ENCODE results near the gene PAX7. TPM values are rescaled to one million over a fixed set of nuclear protein-coding genes. Genes with fewer than 3 reads are reported as not detected.

Gene PAX7
- total and polyA plus RNA-seq, 2 donors (not counting 1 experiment from before 2014, with no cell fraction given): not detected

- H3K9me3 Mint-ChIP-seq (ENCODE audit: insufficient read depth): no peaks in the 10 kb centered on the region
- TF ChIP-seq, protein P1, sequence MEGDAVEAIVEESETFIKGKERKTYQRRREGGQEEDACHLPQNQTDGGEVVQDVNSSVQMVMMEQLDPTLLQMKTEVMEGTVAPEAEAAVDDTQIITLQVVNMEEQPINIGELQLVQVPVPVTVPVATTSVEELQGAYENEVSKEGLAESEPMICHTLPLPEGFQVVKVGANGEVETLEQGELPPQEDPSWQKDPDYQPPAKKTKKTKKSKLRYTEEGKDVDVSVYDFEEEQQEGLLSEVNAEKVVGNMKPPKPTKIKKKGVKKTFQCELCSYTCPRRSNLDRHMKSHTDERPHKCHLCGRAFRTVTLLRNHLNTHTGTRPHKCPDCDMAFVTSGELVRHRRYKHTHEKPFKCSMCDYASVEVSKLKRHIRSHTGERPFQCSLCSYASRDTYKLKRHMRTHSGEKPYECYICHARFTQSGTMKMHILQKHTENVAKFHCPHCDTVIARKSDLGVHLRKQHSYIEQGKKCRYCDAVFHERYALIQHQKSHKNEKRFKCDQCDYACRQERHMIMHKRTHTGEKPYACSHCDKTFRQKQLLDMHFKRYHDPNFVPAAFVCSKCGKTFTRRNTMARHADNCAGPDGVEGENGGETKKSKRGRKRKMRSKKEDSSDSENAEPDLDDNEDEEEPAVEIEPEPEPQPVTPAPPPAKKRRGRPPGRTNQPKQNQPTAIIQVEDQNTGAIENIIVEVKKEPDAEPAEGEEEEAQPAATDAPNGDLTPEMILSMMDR (IDR thresholded peaks at IDR 0.05): no peak
- TF ChIP-seq EZH2 (IDR thresholded peaks at IDR 0.05; ENCODE audit: borderline replicate concordance, insufficient read depth, low read depth, low read length, poor library complexity, severe bottlenecking): no peak
- no peak overlapping the region for H3K4me2 ChIP-seq (replicated peaks; ENCODE audit: low read depth, low read length, poor library complexity, severe bottlenecking)
- ChIA-PET CTCF (no interaction called here), POLR2A (no interaction called here)
- 43% methylated on average over 17 of the region's 17 CpGs for WGBS (ENCODE audit: insufficient coverage)
- H3K4me1 ChIP-seq (ENCODE audit: control insufficient read depth in 2 of 2, insufficient read depth in 2 of 2, low read length in 2 of 2): no peaks in the 10 kb centered on the region
- H3K27me3 Mint-ChIP-seq: peaks cover 42% of the 10 kb centered on the region
- H4K20me1 ChIP-seq (ENCODE audit: control insufficient read depth, insufficient read depth, low read length, poor library complexity, severe bottlenecking): no peaks in the 10 kb centered on the region
- intact Hi-C loops (cut with micrococcal nuclease): no loop called here
- H3K79me2 ChIP-seq (ENCODE audit: control insufficient read depth, insufficient read depth, low read length): no peaks in the 10 kb centered on the region
- DNase-seq: no peak
- no peak overlapping the region for H2AFZ ChIP-seq (ENCODE audit: insufficient read depth, low read depth, low read length, poor library complexity, severe bottlenecking)
- no peak overlapping the region for H3K4me3 ChIP-seq (ENCODE audit: control extremely low read depth in 1 of 5, extremely low read depth in 1 of 5, insufficient read depth in 1 of 5, low read depth in 2 of 5, low read length in 4 of 5)
- H3K4me1 Mint-ChIP-seq: no peaks in the 10 kb centered on the region
- H3K4me3 Mint-ChIP-seq: no peak overlapping the region
- ATAC-seq (ENCODE audit: low read depth): no peak
- H3K9me3 ChIP-seq (ENCODE audit: control extremely low read depth in 1 of 3, control insufficient read depth in 2 of 3, insufficient read depth in 1 of 3, low read length in 2 of 3): no peaks in the 10 kb centered on the region
- H3K27me3 ChIP-seq (replicated peaks in 1 of 4; ENCODE audit: control extremely low read depth in 1 of 4, control insufficient read depth in 3 of 4, insufficient read depth in 4 of 4, low read length in 3 of 4): peaks cover 0 to 5% (median 0%) of the 10 kb centered on the region in 4 experiments
- H3K9ac ChIP-seq (ENCODE audit: low read length): no peak overlapping the region
- no peaks in the 10 kb centered on the region for H3K36me3 ChIP-seq (replicated peaks in 1 of 2; ENCODE audit: control extremely low read depth in 1 of 2, control insufficient read depth in 1 of 2, extremely low read depth in 1 of 2, insufficient read depth in 2 of 2, low read length in 1 of 2)
- H3K27ac ChIP-seq (ENCODE audit: low read length in 2 of 2): no peak overlapping the region
- no peak overlapping the region for H3K27ac Mint-ChIP-seq
These were observed 31.0 kb downstream of the PAX7 start for GRCh38 chr1:18661404-18662285.

- Histone ChIP-seq H3K27ac (ENCODE audit: low read length in 2 of 2) (no peak overlapping the region), H3K9ac (ENCODE audit: low read length) (no peak overlapping the region), H3K4me2 (replicated peaks; ENCODE audit: low read depth, low read length, poor library complexity, severe bottlenecking) (no peak overlapping the region), H3K4me3 (ENCODE audit: control extremely low read depth in 1 of 5, extremely low read depth in 1 of 5, insufficient read depth in 1 of 5, low read depth in 2 of 5, low read length in 4 of 5) (no peak overlapping the region), H3K27me3 (replicated peaks in 1 of 4; ENCODE audit: control extremely low read depth in 1 of 4, control insufficient read depth in 3 of 4, insufficient read depth in 4 of 4, low read length in 3 of 4) (peaks cover 0 to 5% (median 0%) of the 10 kb centered on the region in 4 experiments), H4K20me1 (ENCODE audit: control insufficient read depth, insufficient read depth, low read length, poor library complexity, severe bottlenecking) (no peaks in the 10 kb centered on the region), H3K9me3 (ENCODE audit: control extremely low read depth in 1 of 3, control insufficient read depth in 2 of 3, insufficient read depth in 1 of 3, low read length in 2 of 3) (no peaks in the 10 kb centered on the region), H2AFZ (ENCODE audit: insufficient read depth, low read depth, low read length, poor library complexity, severe bottlenecking) (no peak overlapping the region), H3K79me2 (ENCODE audit: control insufficient read depth, insufficient read depth, low read length) (no peaks in the 10 kb centered on the region), H3K4me1 (ENCODE audit: control insufficient read depth in 2 of 2, insufficient read depth in 2 of 2, low read length in 2 of 2) (no peaks in the 10 kb centered on the region), H3K36me3 (replicated peaks in 1 of 2; ENCODE audit: control extremely low read depth in 1 of 2, control insufficient read depth in 1 of 2, extremely low read depth in 1 of 2, insufficient read depth in 2 of 2, low read length in 1 of 2) (no peaks in the 10 kb centered on the region)
- ATAC-seq (ENCODE audit: low read depth) (no peak), DNase-seq (no peak)
- Mint-ChIP-seq H3K4me3 (no peak overlapping the region), H3K27ac (no peak overlapping the region), H3K9me3 (ENCODE audit: insufficient read depth) (no peaks in the 10 kb centered on the region), H3K27me3 (peaks cover 44% of the 10 kb centered on the region), H3K4me1 (no peaks in the 10 kb centered on the region)
- POLR2A ChIA-PET: no interaction called here
- CTCF ChIA-PET: no interaction called here
- 72% methylated on average over 5 of the region's 5 CpGs for WGBS (ENCODE audit: insufficient coverage)
- intact Hi-C loops (cut with micrococcal nuclease): no loop called here
- TF ChIP-seq, protein P1 (IDR thresholded peaks at IDR 0.05): no peak
- no peak for TF ChIP-seq EZH2 (IDR thresholded peaks at IDR 0.05; ENCODE audit: borderline replicate concordance, insufficient read depth, low read depth, low read length, poor library complexity, severe bottlenecking)
These were observed 31.6 kb downstream of the PAX7 start for GRCh38 chr1:18662286-18662639.

All from B cell (primary cell).